ENCODE measurements around the gene NTSR1.

The NTSR1 gene

GRCh38 chr20:62764156-62764935 lies 55.7 kb downstream of the NTSR1 start:
- peaks cover 4% of the 10 kb centered on the region for H3K4me1 ChIP-seq
- H3K9me3 ChIP-seq: no peaks in the 10 kb centered on the region
- no peak for DNase-seq
- no peak overlapping the region for H3K4me3 ChIP-seq (ENCODE audit: low read depth, low read length)
- H3K27me3 ChIP-seq: no peaks in the 10 kb centered on the region
- no peak for TF ChIP-seq CTCF (IDR thresholded peaks at IDR 0.05; ENCODE audit: low read depth, low read length)
- H3K36me3 ChIP-seq: no peaks in the 10 kb centered on the region

GRCh38 chr20:62765021-62765420 lies 56.4 kb downstream of the NTSR1 start:
- Histone ChIP-seq H3K4me1 (peaks cover 4% of the 10 kb centered on the region), H3K9me3 (no peaks in the 10 kb centered on the region), H3K27me3 (no peaks in the 10 kb centered on the region), H3K4me3 (ENCODE audit: low read depth, low read length) (no peak overlapping the region), H3K36me3 (no peaks in the 10 kb centered on the region)
- DNase-seq: no peak
- no peak for TF ChIP-seq CTCF (IDR thresholded peaks at IDR 0.05; ENCODE audit: low read depth, low read length)

GRCh38 chr20:62765432-62766070 lies 56.9 kb downstream of the NTSR1 start:
- no peaks in the 10 kb centered on the region for H3K9me3 ChIP-seq
- no peaks in the 10 kb centered on the region for H3K27me3 ChIP-seq
- H3K4me3 ChIP-seq (ENCODE audit: low read depth, low read length): no peak overlapping the region
- H3K36me3 ChIP-seq: no peaks in the 10 kb centered on the region
- DNase-seq: no peak
- TF ChIP-seq CTCF (IDR thresholded peaks at IDR 0.05; ENCODE audit: low read depth, low read length): no peak
- peaks cover 4% of the 10 kb centered on the region for H3K4me1 ChIP-seq

GRCh38 chr20:62766071-62766450 lies 57.4 kb downstream of the NTSR1 start:
- no peak for TF ChIP-seq CTCF (IDR thresholded peaks at IDR 0.05; ENCODE audit: low read depth, low read length)
- Histone ChIP-seq H3K4me1 (peaks cover 4% of the 10 kb centered on the region), H3K4me3 (ENCODE audit: low read depth, low read length) (no peak overlapping the region), H3K9me3 (no peaks in the 10 kb centered on the region), H3K27me3 (no peaks in the 10 kb centered on the region), H3K36me3 (no peaks in the 10 kb centered on the region)
- no peak for DNase-seq

GRCh38 chr20:62766716-62767115 lies 58.1 kb downstream of the NTSR1 start:
- Histone ChIP-seq H3K9me3 (no peaks in the 10 kb centered on the region), H3K36me3 (no peaks in the 10 kb centered on the region), H3K4me3 (ENCODE audit: low read depth, low read length) (no peak overlapping the region), H3K27me3 (no peaks in the 10 kb centered on the region), H3K4me1 (peaks cover 4% of the 10 kb centered on the region)
- peak; percentile 69 for DNase-seq
- TF ChIP-seq CTCF (IDR thresholded peaks at IDR 0.05; ENCODE audit: low read depth, low read length): no peak

GRCh38 chr20:62768234-62768546 lies 59.6 kb downstream of the NTSR1 start:
- Histone ChIP-seq H3K36me3 (no peaks in the 10 kb centered on the region), H3K4me1 (peaks cover 4% of the 10 kb centered on the region), H3K27me3 (no peaks in the 10 kb centered on the region), H3K4me3 (ENCODE audit: low read depth, low read length) (no peak overlapping the region), H3K9me3 (no peaks in the 10 kb centered on the region)
- DNase-seq: no peak
- no peak for TF ChIP-seq CTCF (IDR thresholded peaks at IDR 0.05; ENCODE audit: low read depth, low read length)

All from BE2C (cell line).